HepG2 (cell line): Measurements from ENCODE around the gene STXBP2. TPM values are rescaled to one million over a fixed set of nuclear protein-coding genes. Genes with fewer than 3 reads are reported as not detected.

Source experiments
- ETV6 ChIP-seq: sonication (generic); formaldehyde crosslinking; conservative IDR thresholded peaks from 2 replicates; pipeline ENCODE4 v1.4.0; 2020; ENCODE audit warnings: missing genetic modification reagents
- GLMP ChIP-seq: sonication (generic); formaldehyde crosslinking; IDR thresholded peaks from 2 replicates; pipeline ENCODE4 v1.9.0; 2021; ENCODE audit warnings: missing genetic modification reagents, mild to moderate bottlenecking, borderline replicate concordance
- HES4 ChIP-seq: sonication (generic); formaldehyde crosslinking; IDR thresholded peaks from 2 replicates; pipeline ENCODE4 v1.9.0; 2021; ENCODE audit warnings: mild to moderate bottlenecking, missing genetic modification reagents, borderline replicate concordance
- HIC2 ChIP-seq: sonication (generic); formaldehyde crosslinking; IDR thresholded peaks from 2 replicates; pipeline ENCODE4 v1.9.0; 2022; ENCODE audit warnings: low read depth, missing genetic modification reagents
- KAT8 ChIP-seq: IDR thresholded peaks from 2 replicates; pipeline ENCODE4 v1.6.1; 2016; ENCODE audit warnings: missing genetic modification reagents, missing compliant biosample characterization
- KLF16 ChIP-seq, 2 experiments: sonication (generic) in 1 of 2; formaldehyde crosslinking in 1 of 2; IDR thresholded peaks; 2 replicates each; pipeline versions ENCODE4 v1.6.1 to v1.8.0; 2016 to 2023; ENCODE audit warnings: missing genetic modification reagents in 2 of 2, missing compliant biosample characterization in 1 of 2
- PHF20 ChIP-seq: sonication (generic); formaldehyde crosslinking; IDR thresholded peaks from 2 replicates; pipeline ENCODE4 v1.5.0; 2020; ENCODE audit warnings: mild to moderate bottlenecking, missing genetic modification reagents
- SPEN ChIP-seq: sonication (generic); formaldehyde crosslinking; IDR thresholded peaks from 2 replicates; pipeline ENCODE4 v1.5.1; 2020; ENCODE audit warnings: low read depth, mild to moderate bottlenecking, missing genetic modification reagents
- THAP9 ChIP-seq: sonication (generic); formaldehyde crosslinking; IDR thresholded peaks from 2 replicates; pipeline ENCODE4; 2020; ENCODE audit warnings: missing genetic modification reagents, mild to moderate bottlenecking, borderline replicate concordance
- UBTF ChIP-seq: sonication (generic); formaldehyde crosslinking; IDR thresholded peaks from 2 replicates; pipeline ENCODE4 v1.4.0; 2020; ENCODE audit warnings: mild to moderate bottlenecking, missing genetic modification reagents
- ZMAT5 ChIP-seq: sonication (generic); formaldehyde crosslinking; IDR thresholded peaks from 2 replicates; pipeline ENCODE4 v1.5.0; 2020; ENCODE audit warnings: mild to moderate bottlenecking, low read depth, missing genetic modification reagents, borderline replicate concordance
- ZNF296 ChIP-seq: sonication (generic); formaldehyde crosslinking; conservative IDR thresholded peaks from 2 replicates; pipeline ENCODE4 v1.5.0; 2020; ENCODE audit warnings: mild to moderate bottlenecking, missing genetic modification reagents
- ZNF335 ChIP-seq: sonication (generic); formaldehyde crosslinking; IDR thresholded peaks from 2 replicates; pipeline ENCODE4 v1.4.0; 2020; ENCODE audit warnings: missing genetic modification reagents
- ZNF430 ChIP-seq: sonication (generic); formaldehyde crosslinking; IDR thresholded peaks from 2 replicates; pipeline ENCODE4 v1.9.0; 2021; ENCODE audit warnings: mild to moderate bottlenecking, missing genetic modification reagents
- ZNF512 ChIP-seq: sonication (generic); formaldehyde crosslinking; IDR thresholded peaks from 2 replicates; pipeline ENCODE4 v1.4.0; 2020; ENCODE audit warnings: mild to moderate bottlenecking, missing genetic modification reagents
- ZNF616 ChIP-seq: sonication (generic); formaldehyde crosslinking; IDR thresholded peaks from 2 replicates; pipeline ENCODE4 v1.5.0; 2020; ENCODE audit warnings: low read depth, mild to moderate bottlenecking, missing genetic modification reagents
- ZSCAN21 ChIP-seq: sonication (generic); formaldehyde crosslinking; IDR thresholded peaks from 2 replicates; pipeline ENCODE4 v1.8.0; 2022; ENCODE audit warnings: mild to moderate bottlenecking, missing genetic modification reagents, moderate library complexity, borderline replicate concordance
- polyA plus RNA-seq, 8 experiments: library from polyadenylated mRNA; depleted of rRNA in 3 of 8; stranded (reverse) in 7 of 8; unstranded in 1 of 8; fragments of >200 nt; fragmentation: Illumina TruSeq in 4 of 8; extraction: Trizol in 4 of 8; gene quantifications; 2 replicates each; pipeline versions ENCODE4 v1.2.1 to v1.2.3, GENCODE V29; 2011 to 2016; ENCODE audit warnings: low read depth in 4 of 8, missing spikeins in 1 of 8, mixed read lengths in 1 of 8; ENCODE audit not compliant: insufficient read depth in 1 of 8
- total RNA-seq, 5 experiments: library from RNA; depleted of rRNA; stranded (reverse); fragments of >200 nt; fragmentation: Illumina TruSeq; extraction: Trizol; gene quantifications; 2 replicates each; pipeline ENCODE4 v1.2.3, GENCODE V29; 2016; ENCODE audit warnings: low read depth in 1 of 5

STXBP2 gene
- total and polyA plus RNA-seq, 2 of the 13 experiments (the other 11 are each of a cell fraction or from before 2014, with no cell fraction given): 22.8 to 40.1 TPM

GRCh38 chr19:7636691-7637373, at the start of gene STXBP2 (continued):
- TF ChIP-seq HIC2 (CRISPR knock-in tag) (no peak), ZNF512 (CRISPR knock-in tag) (no peak), KAT8 (peak; percentile 40; the same call in 1 of the 2 replicates), ZNF430 (0 out of 2 replicates have a peak, but pooled peaks have one; percentile 25), KLF16 (CRISPR knock-in tag; IDR thresholded peaks at IDR 0.05) (peak in 1 of 2 experiments; percentile 26; a peak in 1 of 4 replicates), SPEN (peak; percentile 72; the same call in 1 of the 2 replicates), ETV6 (CRISPR knock-in tag) (no peak), THAP9 (CRISPR knock-in tag) (no peak), ZMAT5 (no peak), GLMP (CRISPR knock-in tag) (no peak), ZNF335 (CRISPR knock-in tag) (no peak), UBTF (CRISPR knock-in tag) (0 out of 2 replicates have a peak, but pooled peaks have one; percentile 34), HES4 (CRISPR knock-in tag) (peak; percentile 54; the same call in 1 of the 2 replicates), ZSCAN21 (CRISPR knock-in tag) (no peak; the same call in 1 of the 2 replicates), ZNF296 (CRISPR knock-in tag) (no peak), ZNF616 (CRISPR knock-in tag) (0 out of 2 replicates have a peak, but pooled peaks have one; percentile 84), PHF20 (CRISPR knock-in tag) (no peak; the same call in 1 of the 2 replicates)
